Measurements from ENCODE around the gene OLFML2B. TPM values are rescaled to one million over a fixed set of nuclear protein-coding genes. Genes with fewer than 3 reads are reported as not detected.

The OLFML2B gene
- polyA plus RNA-seq, 2 of the 4 experiments (the other 2 are of a cell fraction): 0.10 to 0.79 TPM

- TF ChIP-seq MYC (IDR thresholded peaks at IDR 0.05; ENCODE audit: borderline replicate concordance, low read length) (no peak), FOXS1 (CRISPR knock-in tag; IDR thresholded peaks at IDR 0.05) (no peak), EP300 (IDR thresholded peaks at IDR 0.05) (no peak), CBX8 (IDR thresholded peaks at IDR 0.05) (no peak), MAFK (IDR thresholded peaks at IDR 0.05; ENCODE audit: partially characterized antibody) (no peak)
- TF ChIP-seq, protein P1, sequence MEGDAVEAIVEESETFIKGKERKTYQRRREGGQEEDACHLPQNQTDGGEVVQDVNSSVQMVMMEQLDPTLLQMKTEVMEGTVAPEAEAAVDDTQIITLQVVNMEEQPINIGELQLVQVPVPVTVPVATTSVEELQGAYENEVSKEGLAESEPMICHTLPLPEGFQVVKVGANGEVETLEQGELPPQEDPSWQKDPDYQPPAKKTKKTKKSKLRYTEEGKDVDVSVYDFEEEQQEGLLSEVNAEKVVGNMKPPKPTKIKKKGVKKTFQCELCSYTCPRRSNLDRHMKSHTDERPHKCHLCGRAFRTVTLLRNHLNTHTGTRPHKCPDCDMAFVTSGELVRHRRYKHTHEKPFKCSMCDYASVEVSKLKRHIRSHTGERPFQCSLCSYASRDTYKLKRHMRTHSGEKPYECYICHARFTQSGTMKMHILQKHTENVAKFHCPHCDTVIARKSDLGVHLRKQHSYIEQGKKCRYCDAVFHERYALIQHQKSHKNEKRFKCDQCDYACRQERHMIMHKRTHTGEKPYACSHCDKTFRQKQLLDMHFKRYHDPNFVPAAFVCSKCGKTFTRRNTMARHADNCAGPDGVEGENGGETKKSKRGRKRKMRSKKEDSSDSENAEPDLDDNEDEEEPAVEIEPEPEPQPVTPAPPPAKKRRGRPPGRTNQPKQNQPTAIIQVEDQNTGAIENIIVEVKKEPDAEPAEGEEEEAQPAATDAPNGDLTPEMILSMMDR (IDR thresholded peaks at IDR 0.05): no peak
- TF ChIP-seq, protein P2, sequence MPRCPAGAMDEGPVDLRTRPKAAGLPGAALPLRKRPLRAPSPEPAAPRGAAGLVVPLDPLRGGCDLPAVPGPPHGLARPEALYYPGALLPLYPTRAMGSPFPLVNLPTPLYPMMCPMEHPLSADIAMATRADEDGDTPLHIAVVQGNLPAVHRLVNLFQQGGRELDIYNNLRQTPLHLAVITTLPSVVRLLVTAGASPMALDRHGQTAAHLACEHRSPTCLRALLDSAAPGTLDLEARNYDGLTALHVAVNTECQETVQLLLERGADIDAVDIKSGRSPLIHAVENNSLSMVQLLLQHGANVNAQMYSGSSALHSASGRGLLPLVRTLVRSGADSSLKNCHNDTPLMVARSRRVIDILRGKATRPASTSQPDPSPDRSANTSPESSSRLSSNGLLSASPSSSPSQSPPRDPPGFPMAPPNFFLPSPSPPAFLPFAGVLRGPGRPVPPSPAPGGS (IDR thresholded peaks at IDR 0.05): no peak
These were observed 5.5 kb upstream of the OLFML2B start (continued) for GRCh38 chr1:162029157-162029556.

GRCh38 chr1:162028726-162029125, 5.1 kb upstream of the OLFML2B start:
- Histone ChIP-seq H3K9me3 (peaks cover 3% of the 10 kb centered on the region; the same call in 1 of the 3 replicates), H3K4me3 (no peak overlapping the region), H3K27ac (no peak overlapping the region), H3K4me2 (no peak overlapping the region), H3K4me1 (peaks cover 5% of the 10 kb centered on the region)
- POLR2A ChIA-PET: no interaction called here
- WGBS (ENCODE audit: missing lambda C conversion rate): 65% methylated on average over 6 of the region's 6 CpGs
- ATAC-seq (no peak), DNase-seq (ENCODE audit: low read depth in 1 of 2, low spot score in 1 of 2) (no peak), FAIRE-seq (no peak)
- CTCF ChIA-PET: interaction anchor here (1.7 to 11.5 kb wide), 2 partner anchors 8 to 235 kb away, joined by 15 to 262 read pairs; no protein-coding TSS in a partner anchor
- no peak for TF ChIP-seq MAFK (IDR thresholded peaks at IDR 0.05; ENCODE audit: partially characterized antibody)
- no peak for TF ChIP-seq MAZ (IDR thresholded peaks at IDR 0.05; ENCODE audit: borderline replicate concordance, low read depth, low read length)
- TF ChIP-seq, protein P3, sequence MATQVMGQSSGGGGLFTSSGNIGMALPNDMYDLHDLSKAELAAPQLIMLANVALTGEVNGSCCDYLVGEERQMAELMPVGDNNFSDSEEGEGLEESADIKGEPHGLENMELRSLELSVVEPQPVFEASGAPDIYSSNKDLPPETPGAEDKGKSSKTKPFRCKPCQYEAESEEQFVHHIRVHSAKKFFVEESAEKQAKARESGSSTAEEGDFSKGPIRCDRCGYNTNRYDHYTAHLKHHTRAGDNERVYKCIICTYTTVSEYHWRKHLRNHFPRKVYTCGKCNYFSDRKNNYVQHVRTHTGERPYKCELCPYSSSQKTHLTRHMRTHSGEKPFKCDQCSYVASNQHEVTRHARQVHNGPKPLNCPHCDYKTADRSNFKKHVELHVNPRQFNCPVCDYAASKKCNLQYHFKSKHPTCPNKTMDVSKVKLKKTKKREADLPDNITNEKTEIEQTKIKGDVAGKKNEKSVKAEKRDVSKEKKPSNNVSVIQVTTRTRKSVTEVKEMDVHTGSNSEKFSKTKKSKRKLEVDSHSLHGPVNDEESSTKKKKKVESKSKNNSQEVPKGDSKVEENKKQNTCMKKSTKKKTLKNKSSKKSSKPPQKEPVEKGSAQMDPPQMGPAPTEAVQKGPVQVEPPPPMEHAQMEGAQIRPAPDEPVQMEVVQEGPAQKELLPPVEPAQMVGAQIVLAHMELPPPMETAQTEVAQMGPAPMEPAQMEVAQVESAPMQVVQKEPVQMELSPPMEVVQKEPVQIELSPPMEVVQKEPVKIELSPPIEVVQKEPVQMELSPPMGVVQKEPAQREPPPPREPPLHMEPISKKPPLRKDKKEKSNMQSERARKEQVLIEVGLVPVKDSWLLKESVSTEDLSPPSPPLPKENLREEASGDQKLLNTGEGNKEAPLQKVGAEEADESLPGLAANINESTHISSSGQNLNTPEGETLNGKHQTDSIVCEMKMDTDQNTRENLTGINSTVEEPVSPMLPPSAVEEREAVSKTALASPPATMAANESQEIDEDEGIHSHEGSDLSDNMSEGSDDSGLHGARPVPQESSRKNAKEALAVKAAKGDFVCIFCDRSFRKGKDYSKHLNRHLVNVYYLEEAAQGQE (IDR thresholded peaks at IDR 0.05): no peak
- TF ChIP-seq CHD2 (IDR thresholded peaks at IDR 0.05; ENCODE audit: low read length, partially characterized antibody): no peak
- no peak for TF ChIP-seq FOSB (CRISPR knock-in tag; IDR thresholded peaks at IDR 0.05)
- TF ChIP-seq POLR2AphosphoS2 (conservative IDR thresholded peaks at IDR 0.05; ENCODE audit: low read length): no peak
- no peak for TF ChIP-seq MYC (IDR thresholded peaks at IDR 0.05; ENCODE audit: borderline replicate concordance, low read length)
- no peak for TF ChIP-seq EP300 (IDR thresholded peaks at IDR 0.05)
- no peak for TF ChIP-seq JUN (IDR thresholded peaks at IDR 0.05)
- TF ChIP-seq, protein P1 (IDR thresholded peaks at IDR 0.05): no peak
- no peak for TF ChIP-seq GATA3 (IDR thresholded peaks at IDR 0.05; ENCODE audit: borderline replicate concordance)
- no peak for TF ChIP-seq CHD4 (IDR thresholded peaks at IDR 0.05; ENCODE audit: borderline replicate concordance)
- no peak for TF ChIP-seq ZC3H11A (IDR thresholded peaks at IDR 0.05)
